ENCODE results near the gene USP20. TPM values are rescaled to one million over a fixed set of nuclear protein-coding genes. Genes with fewer than 3 reads are reported as not detected.

The USP20 gene
- total RNA-seq, 1 experiment from 2014 or later = 16.8 TPM

- no peak for TF ChIP-seq CTCF (IDR thresholded peaks at IDR 0.05 in 2 of 3, conservative IDR thresholded peaks at IDR 0.05 in 1 of 3; ENCODE audit: borderline replicate concordance in 1 of 3, insufficient read depth in 1 of 3, low read depth in 2 of 3, low read length in 2 of 3)
- TF ChIP-seq ZNF274 (IDR thresholded peaks at IDR 0.05; ENCODE audit: low read depth, low read length) = no peak
- no peak for TF ChIP-seq TCF7L2 (IDR thresholded peaks at IDR 0.05; ENCODE audit: borderline replicate concordance, extremely low read depth, insufficient read depth, insufficient read length)
- no peak for TF ChIP-seq FOSL1 (IDR thresholded peaks at IDR 0.05; ENCODE audit: low read depth)
Measured at GRCh38 chr9:129852579-129852978, 17.3 kb downstream of the USP20 start (continued).

GRCh38 chr9:129853614-129854013 is 18.4 kb downstream of the USP20 start:
- ChIA-PET RAD21 (ENCODE audit: low non-redundant PET in 1 of 2, low total read pairs in 2 of 2, uncharacterized antibody in 2 of 2, unreplicated experiment in 2 of 2) (no interaction called here), CTCF (no interaction called here), POLR2A (interaction anchor here (0.6 kb wide), 1 partner anchor 393 kb away, joined by 5 read pairs; no protein-coding TSS in a partner anchor)
- Histone ChIP-seq H3K9me2 (ENCODE audit: insufficient read depth) (no peaks in the 10 kb centered on the region), H3K27me3 (ENCODE audit: insufficient read depth, low read length) (no peaks in the 10 kb centered on the region), H3K36me3 (ENCODE audit: control insufficient read depth in 1 of 2, insufficient read depth in 2 of 2, low read length in 2 of 2) (peaks cover 0 to 4% of the 10 kb centered on the region in 2 experiments; a peak in 1 of 4 replicates), H3K9ac (ENCODE audit: low read length) (no peak overlapping the region), H4K20me1 (ENCODE audit: insufficient read depth) (no peaks in the 10 kb centered on the region), H3K79me2 (ENCODE audit: insufficient read depth, low read length) (no peaks in the 10 kb centered on the region), H3K4me1 (ENCODE audit: control insufficient read depth in 1 of 2, insufficient read depth in 2 of 2, low read length in 2 of 2) (no peaks in the 10 kb centered on the region), H3K9me3 (ENCODE audit: control insufficient read depth in 1 of 2, insufficient read depth in 1 of 2, low read depth in 1 of 2, low read length in 2 of 2) (no peaks in the 10 kb centered on the region), H3K27ac (ENCODE audit: low read depth, low read length) (no peak overlapping the region), H2AFZ (ENCODE audit: low read depth, low read length, poor library complexity, severe bottlenecking) (no peak overlapping the region), H3K4me2 (ENCODE audit: low read length) (no peak overlapping the region), H3K4me3 (replicated peaks in 1 of 2; ENCODE audit: low read depth in 1 of 2, low read length in 2 of 2) (no peak overlapping the region)
- BruUV-seq (replicated peaks) = no TSS peak
- DNase-seq (ENCODE audit: low read depth, low spot score) (no peak), ATAC-seq (no peak)
- intact Hi-C loops (cut with micrococcal nuclease) = no loop called here
- TF ChIP-seq ZNF274 (IDR thresholded peaks at IDR 0.05; ENCODE audit: low read depth, low read length) (no peak), SIN3A (IDR thresholded peaks at IDR 0.05; ENCODE audit: low read depth) (no peak), CBX3 (IDR thresholded peaks at IDR 0.05; ENCODE audit: low read depth) (no peak), CEBPB (IDR thresholded peaks at IDR 0.05; ENCODE audit: low read depth) (no peak), POLR2AphosphoS5 (IDR thresholded peaks at IDR 0.05; ENCODE audit: low read depth, low read length) (no peak), YY1 (IDR thresholded peaks at IDR 0.05; ENCODE audit: extremely low read depth, insufficient replicate concordance, low read depth, low read length) (no peak), ATF3 (IDR thresholded peaks at IDR 0.05) (no peak), EZH2phosphoT487 (IDR thresholded peaks at IDR 0.05; ENCODE audit: borderline replicate concordance) (no peak), TCF7L2 (IDR thresholded peaks at IDR 0.05; ENCODE audit: borderline replicate concordance, extremely low read depth, insufficient read depth, insufficient read length) (no peak), REST (IDR thresholded peaks at IDR 0.05; ENCODE audit: low read depth) (no peak), EZH2 (IDR thresholded peaks at IDR 0.05) (no peak), FOSL1 (IDR thresholded peaks at IDR 0.05; ENCODE audit: low read depth) (no peak), SRF (IDR thresholded peaks at IDR 0.05; ENCODE audit: low read depth) (no peak), POLR2A (IDR thresholded peaks at IDR 0.05; ENCODE audit: borderline replicate concordance, extremely low read depth, insufficient read depth, insufficient read length) (no peak), ZFX (IDR thresholded peaks at IDR 0.05) (no peak), EGR1 (IDR thresholded peaks at IDR 0.05; ENCODE audit: low read depth) (no peak), RAD21 (IDR thresholded peaks at IDR 0.05; ENCODE audit: low read depth) (no peak), JUND (IDR thresholded peaks at IDR 0.05) (no peak)

Data from HCT116 (cell line).